ELR (cell line): ENCODE data around the gene FAAH2.
"Not testable (repeated sequence)": the region's sequence is repeated elsewhere in the genome, so short reads cannot be mapped to it uniquely, and the experiment has no call there.

Source experiments
- DNase-seq: peaks from one replicate; pipeline ENCODE4 v3.0.0-alpha.2; 2015; ENCODE audit warnings: low read depth

Gene FAAH2

DNA sequence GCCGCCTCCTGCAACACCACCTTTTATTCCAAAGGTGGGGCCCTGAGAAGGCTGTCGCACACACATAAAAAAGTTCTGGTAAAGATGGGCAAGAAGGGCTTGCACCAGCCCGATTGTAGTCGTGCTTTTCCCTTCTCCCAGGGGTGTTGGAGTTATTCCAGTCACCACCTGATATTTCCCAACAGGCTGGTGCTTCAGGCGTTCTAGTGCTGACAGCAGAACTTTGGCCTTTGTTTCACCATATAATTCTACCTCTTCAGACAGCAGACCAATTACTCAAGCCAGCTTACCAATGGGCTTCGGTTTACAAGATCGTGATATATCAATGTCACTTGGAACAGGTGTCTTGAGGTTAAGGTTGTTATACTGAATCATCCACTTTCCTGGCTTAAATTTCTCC is 107.7 kb downstream of the FAAH2 start:
- DNase-seq: not testable (repeated sequence)

- DNase-seq: not testable (repeated sequence)
These were observed 116.7 kb downstream of the FAAH2 start for GRCh38 chrX:57403191-57403590.

GRCh38 chrX:57406149-57406548 is 119.6 kb downstream of the FAAH2 start:
- no peak for DNase-seq

- no peak for DNase-seq
These were observed 131.3 kb downstream of the FAAH2 start for GRCh38 chrX:57417827-57418226.

- no peak for DNase-seq
These were observed 135.8 kb downstream of the FAAH2 start for GRCh38 chrX:57422289-57422688.

- DNase-seq: no peak
These were observed 136.3 kb downstream of the FAAH2 start for GRCh38 chrX:57422790-57423189.

DNA sequence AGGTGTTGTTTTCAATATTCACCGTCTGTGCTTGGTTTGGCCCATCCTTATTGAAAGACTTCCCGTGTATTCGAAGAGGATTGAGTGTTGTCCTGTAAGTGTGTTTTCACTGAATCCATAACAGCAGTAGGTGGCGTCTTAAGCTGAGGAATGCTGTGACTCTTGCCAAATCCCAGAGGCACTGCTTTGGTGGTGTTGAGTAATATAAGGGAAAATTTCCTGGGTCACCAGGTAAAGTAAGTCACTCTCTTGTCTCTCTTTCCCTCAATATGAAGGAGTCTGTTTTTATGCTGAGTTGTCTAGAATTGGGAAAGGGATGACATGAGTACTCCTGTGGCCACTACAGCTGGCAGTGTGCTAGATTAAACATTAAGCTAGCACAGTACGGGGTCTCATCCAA is 158.6 kb downstream of the FAAH2 start:
- no peak for DNase-seq

DNA sequence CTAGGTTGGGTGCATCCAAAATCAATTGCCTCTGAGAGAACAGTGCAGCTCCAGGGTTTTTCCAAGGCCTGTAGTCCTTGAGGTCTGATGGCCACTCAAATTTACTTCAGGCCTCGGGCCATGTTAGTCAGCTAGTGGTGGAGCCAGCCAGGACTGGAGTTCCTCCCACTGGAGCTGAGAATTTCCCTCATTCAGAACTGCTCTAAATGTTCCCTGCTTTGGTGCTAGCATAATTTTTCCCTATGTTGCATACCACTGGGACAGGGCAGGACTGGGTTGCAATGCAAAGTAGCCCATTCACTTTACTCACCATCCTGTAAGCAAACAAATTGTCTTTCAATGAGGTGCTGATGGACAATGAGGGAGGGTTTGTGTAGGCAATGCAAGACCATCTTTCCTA is 159.3 kb downstream of the FAAH2 start:
- DNase-seq: no peak

DNA sequence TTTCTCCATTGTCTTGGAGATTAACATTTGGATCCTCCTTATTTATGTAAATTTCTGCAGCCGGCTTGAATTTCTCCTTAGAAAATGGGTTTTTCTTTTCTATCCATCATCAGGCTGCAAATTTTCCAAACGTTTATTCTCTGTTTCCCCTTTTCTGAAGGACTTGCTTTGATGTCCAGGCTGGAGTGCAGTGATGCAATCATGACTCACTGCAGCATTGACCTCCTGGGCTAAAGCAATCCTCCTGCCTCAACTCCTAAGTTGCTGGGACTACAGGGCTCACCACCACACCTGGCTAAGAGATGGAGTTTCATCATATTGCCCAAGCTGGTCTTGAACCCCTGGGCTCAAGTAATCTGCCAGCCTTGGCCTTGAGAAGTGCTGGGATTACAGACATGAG is 161.3 kb downstream of the FAAH2 start:
- no peak for DNase-seq

- DNase-seq: no peak
These were observed 165.0 kb downstream of the FAAH2 start for GRCh38 chrX:57451426-57452020.

DNA sequence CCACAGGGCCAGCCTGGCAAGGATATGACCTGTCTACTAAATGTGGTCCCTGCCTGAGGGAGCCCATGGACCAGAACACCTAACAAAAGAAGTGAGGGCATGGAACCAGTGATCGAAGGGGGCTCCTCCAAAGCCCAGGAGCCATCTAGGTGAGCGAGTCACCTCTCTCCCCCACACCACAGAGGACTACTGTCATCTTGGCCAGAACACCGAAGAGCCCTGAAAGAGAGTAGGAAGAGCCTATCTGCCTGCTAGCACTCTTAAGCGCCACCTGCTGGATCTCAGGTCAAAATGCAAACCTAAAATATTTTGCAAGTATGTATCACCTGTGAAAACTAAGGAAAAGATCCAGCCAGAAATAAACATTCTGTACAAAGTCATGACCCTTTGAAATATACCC is 167.4 kb downstream of the FAAH2 start:
- peak; percentile 22 for DNase-seq

- DNase-seq: no peak
These were observed 195.0 kb downstream of the FAAH2 start for GRCh38 chrX:57481514-57481913.

DNA sequence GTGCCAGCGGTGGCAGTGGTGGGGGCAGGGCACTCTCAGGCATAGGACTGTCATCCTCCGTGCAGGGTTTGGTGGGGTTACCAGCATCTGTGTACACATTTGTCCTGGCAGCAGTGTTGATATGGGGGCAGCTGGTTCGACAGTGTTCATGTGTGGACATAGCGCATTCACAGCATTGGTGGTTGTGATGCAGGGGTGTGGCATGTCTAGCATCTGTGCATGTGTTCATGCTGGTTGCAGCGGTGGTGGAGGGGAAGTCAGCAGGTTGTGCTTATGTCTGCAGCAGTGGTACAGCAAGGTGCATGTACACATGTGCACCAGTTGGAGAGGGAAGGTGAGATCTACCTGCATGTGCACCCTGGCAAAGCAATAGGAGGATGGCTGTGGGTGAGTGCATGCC is 230.0 kb downstream of the FAAH2 start:
- DNase-seq: no peak

DNA sequence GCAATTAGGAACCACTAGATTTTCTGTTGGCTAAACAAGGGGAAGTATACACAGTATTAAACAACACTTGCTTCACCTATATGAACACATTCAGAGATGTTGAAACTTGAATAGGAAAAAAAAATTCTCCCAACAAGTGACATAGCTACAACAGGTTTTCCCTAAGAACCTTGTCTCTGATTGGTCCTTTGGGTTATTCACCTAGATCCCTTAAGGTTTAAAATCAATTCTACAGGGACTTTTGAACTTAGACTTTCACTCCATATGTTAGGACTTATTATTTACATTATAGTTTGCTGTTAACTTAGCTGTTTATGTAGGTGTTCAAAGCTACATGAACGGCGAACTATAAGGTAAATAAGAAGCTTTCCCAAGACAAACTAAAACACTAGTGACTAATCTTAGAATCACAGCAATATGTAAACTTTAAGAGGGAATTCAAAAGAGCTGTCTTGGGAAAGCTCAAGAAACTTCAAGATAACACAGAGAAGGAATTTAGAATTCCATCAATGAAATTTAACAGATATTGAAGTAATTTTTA is 233.1 kb downstream of the FAAH2 start:
- no peak for DNase-seq

GRCh38 chrX:57528670-57529255 is 242.3 kb downstream of the FAAH2 start:
- peak; percentile 0 for DNase-seq
